Tibial nerve (tissue), 4 donors: ENCODE results near the gene EAF1. TPM values are rescaled to one million over a fixed set of nuclear protein-coding genes. Genes with fewer than 3 reads are reported as not detected.

Experiments
- DNase-seq, 2 donors: peaks; one replicate each; pipeline ENCODE4 v3.0.0-alpha.2; 2019; ENCODE audit warnings: low spot score in 2 of 2
- H3K27ac ChIP-seq, 4 donors: fragments of 200-600 bp; sonication (generic) in 3 of 4; one replicate each; pipeline ENCODE4 v1.5.1; 2017 to 2019; ENCODE audit warnings: mild to moderate bottlenecking in 1 of 4
- H3K27me3 ChIP-seq, 2 donors: fragments of 200-600 bp; sonication (generic) in 1 of 2; one replicate each; pipeline versions ENCODE4 v1.5.1 to v1.6.0; 2017 to 2019
- H3K36me3 ChIP-seq, 3 donors: fragments of 200-600 bp; sonication (generic); one replicate each; pipeline ENCODE4 v1.5.1; 2018 to 2019
- H3K4me1 ChIP-seq, 4 donors: fragments of 200-600 bp; sonication (generic) in 3 of 4; one replicate each; pipeline ENCODE4 v1.5.1; 2017 to 2019
- H3K4me3 ChIP-seq, 4 donors: fragments of 200-600 bp; sonication (generic) in 3 of 4; one replicate each; pipeline ENCODE4 v1.5.1; 2017 to 2019; ENCODE audit warnings: mild to moderate bottlenecking in 1 of 4, moderate library complexity in 1 of 4
- H3K9me3 ChIP-seq, 4 donors: fragments of 200-600 bp; sonication (generic) in 3 of 4; one replicate each; pipeline ENCODE4 v1.5.1; 2017 to 2019
- EP300 ChIP-seq, 2 donors: sonication (generic); formaldehyde crosslinking; IDR thresholded peaks; one replicate each; pipeline ENCODE4 v1.6.1; 2017; ENCODE audit warnings: antibody characterized with exemption in 2 of 2, mild to moderate bottlenecking in 1 of 2
- POLR2A ChIP-seq, 2 donors: fragments of 450-650 bp; IDR thresholded peaks; one replicate each; pipeline ENCODE4 v1.6.1; 2017; ENCODE audit warnings: antibody characterized with exemption in 2 of 2, mild to moderate bottlenecking in 2 of 2, moderate library complexity in 2 of 2
- WGBS, 2 donors: methylation state at CpG; one replicate each; pipeline ENCODE4 v1.1.5; 2018; 5-methylcytosine and 5-hydroxymethylcytosine counted together
- total RNA-seq, 4 donors: library from RNA; depleted of rRNA; stranded (reverse); fragments of >200 nt; gene quantifications; one replicate each; pipeline ENCODE4 v1.1.0, GENCODE V29; 2016
- TF ChIP-seq, protein P1 (sequence below), 5 experiments: fragments of 200-600 bp in 3 of 5; fragments of 450-650 bp in 2 of 5; sonication (generic) in 3 of 5; IDR thresholded peaks; one replicate each; pipeline ENCODE4 v1.5.1; 2016 to 2019; ENCODE audit warnings: antibody characterized with exemption in 5 of 5, mild to moderate bottlenecking in 3 of 5, moderate library complexity in 2 of 5

The EAF1 gene
- total RNA-seq, 4 donors from 2014 or later: 16.5 to 26.4 (median 19.3) TPM

DNA sequence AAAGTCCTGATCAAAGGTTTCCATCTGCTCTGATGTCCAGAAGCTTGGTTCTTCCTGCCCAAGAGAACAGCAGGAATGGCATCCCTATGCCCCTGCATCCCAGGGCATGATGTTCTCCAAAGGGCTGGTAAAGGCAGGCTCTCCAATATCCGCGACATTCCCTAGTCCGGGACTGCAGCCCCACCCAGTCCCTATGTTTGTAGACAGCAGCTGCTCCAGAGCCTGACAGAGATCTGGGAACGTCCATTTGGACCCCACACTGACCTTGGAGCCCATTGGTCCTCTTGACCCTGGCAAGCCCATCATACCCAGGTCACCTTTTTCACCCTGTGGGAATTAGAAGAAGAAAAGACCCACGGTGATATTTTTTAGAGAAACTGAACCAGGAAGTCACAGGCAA is 47.8 kb downstream of the EAF1 start:
- TF ChIP-seq EP300 (IDR thresholded peaks at IDR 0.05) (no peak), POLR2A (IDR thresholded peaks at IDR 0.05) (no peak)
- TF ChIP-seq, protein P1, sequence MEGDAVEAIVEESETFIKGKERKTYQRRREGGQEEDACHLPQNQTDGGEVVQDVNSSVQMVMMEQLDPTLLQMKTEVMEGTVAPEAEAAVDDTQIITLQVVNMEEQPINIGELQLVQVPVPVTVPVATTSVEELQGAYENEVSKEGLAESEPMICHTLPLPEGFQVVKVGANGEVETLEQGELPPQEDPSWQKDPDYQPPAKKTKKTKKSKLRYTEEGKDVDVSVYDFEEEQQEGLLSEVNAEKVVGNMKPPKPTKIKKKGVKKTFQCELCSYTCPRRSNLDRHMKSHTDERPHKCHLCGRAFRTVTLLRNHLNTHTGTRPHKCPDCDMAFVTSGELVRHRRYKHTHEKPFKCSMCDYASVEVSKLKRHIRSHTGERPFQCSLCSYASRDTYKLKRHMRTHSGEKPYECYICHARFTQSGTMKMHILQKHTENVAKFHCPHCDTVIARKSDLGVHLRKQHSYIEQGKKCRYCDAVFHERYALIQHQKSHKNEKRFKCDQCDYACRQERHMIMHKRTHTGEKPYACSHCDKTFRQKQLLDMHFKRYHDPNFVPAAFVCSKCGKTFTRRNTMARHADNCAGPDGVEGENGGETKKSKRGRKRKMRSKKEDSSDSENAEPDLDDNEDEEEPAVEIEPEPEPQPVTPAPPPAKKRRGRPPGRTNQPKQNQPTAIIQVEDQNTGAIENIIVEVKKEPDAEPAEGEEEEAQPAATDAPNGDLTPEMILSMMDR (IDR thresholded peaks at IDR 0.05): no peak
- no peaks in the 10 kb centered on the region for H3K9me3 ChIP-seq
- H3K27ac ChIP-seq: no peak overlapping the region
- peaks cover 0 to 8% (median 0%) of the 10 kb centered on the region in 4 donors for H3K4me1 ChIP-seq
- DNase-seq: no peak
- 49 to 84% methylated on average over 5 of the region's 5 CpGs for WGBS, 2 donors
- no peaks in the 10 kb centered on the region for H3K27me3 ChIP-seq
- peaks cover 0 to 4% (median 0%) of the 10 kb centered on the region in 3 donors for H3K36me3 ChIP-seq
- no peak overlapping the region for H3K4me3 ChIP-seq

DNA sequence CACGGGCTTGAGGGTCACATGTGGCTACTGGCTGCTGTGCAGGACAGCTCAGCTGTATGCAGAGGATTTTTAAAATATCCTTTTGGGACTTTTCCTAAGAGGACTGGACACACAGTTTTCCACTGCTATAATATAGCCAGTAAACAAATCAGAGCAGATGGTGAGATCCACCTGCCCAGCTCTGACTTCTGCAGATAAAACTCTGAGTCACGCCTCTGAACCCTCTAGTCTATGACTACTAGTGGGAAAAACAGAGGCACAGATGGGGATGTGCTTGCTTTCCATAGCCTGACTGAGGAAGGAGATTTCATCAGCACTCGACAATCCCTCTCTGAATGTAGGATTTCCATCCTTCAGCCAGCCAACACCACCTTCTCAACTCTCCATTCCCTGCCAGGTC is 49.0 kb downstream of the EAF1 start:
- TF ChIP-seq, protein P1 (IDR thresholded peaks at IDR 0.05): no peak
- 44 to 70% methylated on average over 3 of the region's 3 CpGs for WGBS, 2 donors
- Histone ChIP-seq H3K36me3 (peaks cover 0 to 4% (median 0%) of the 10 kb centered on the region in 3 donors), H3K27me3 (no peaks in the 10 kb centered on the region), H3K9me3 (peaks cover 0 to 2% (median 0%) of the 10 kb centered on the region in 4 donors), H3K4me1 (peaks cover 0 to 8% (median 0%) of the 10 kb centered on the region in 4 donors), H3K27ac (no peak overlapping the region), H3K4me3 (no peak overlapping the region)
- DNase-seq: no peak

DNA sequence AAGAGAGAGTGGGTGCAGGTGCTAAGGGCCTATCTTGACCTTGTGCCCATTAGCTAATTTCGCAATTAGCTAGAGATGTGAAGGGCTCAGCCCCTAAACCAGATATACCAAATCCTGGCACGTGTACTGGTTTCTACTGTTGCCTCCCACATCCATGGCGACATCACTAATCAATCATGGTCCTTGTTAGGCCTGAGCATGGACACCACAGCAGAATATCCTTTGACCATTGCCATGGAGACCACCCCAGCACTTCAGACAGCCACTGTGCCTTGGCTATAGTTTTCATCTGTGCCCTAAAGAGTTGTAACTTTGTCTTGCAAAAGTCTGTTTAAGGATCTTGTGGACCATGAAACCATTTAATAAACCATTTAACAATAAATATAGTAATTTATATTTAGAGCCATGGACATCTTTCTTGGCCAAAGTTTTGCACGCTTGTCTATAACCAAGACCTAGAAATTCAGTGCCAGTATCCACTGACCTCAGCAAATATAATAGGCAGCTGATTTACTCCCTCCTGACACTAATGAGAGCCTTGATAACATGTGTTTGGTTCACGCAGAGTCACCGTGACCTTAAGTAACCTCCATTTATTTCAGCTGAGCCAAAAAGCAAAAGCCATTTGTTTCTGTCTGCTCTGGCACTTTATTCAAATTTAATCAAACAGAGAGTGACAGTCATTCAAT is 50.7 kb downstream of the EAF1 start:
- Histone ChIP-seq H3K27ac (no peak overlapping the region), H3K27me3 (no peaks in the 10 kb centered on the region), H3K4me1 (peaks cover 0 to 8% (median 0%) of the 10 kb centered on the region in 4 donors), H3K36me3 (peaks cover 0 to 4% (median 0%) of the 10 kb centered on the region in 3 donors), H3K4me3 (no peak overlapping the region), H3K9me3 (peaks cover 0 to 4% (median 0%) of the 10 kb centered on the region in 4 donors)
- WGBS, 2 donors: 58 to 71% methylated on average over 6 of the region's 6 CpGs
- TF ChIP-seq POLR2A (IDR thresholded peaks at IDR 0.05): no peak
- TF ChIP-seq, protein P1 (IDR thresholded peaks at IDR 0.05): no peak
- TF ChIP-seq EP300 (IDR thresholded peaks at IDR 0.05): no peak
- DNase-seq: no peak

DNA sequence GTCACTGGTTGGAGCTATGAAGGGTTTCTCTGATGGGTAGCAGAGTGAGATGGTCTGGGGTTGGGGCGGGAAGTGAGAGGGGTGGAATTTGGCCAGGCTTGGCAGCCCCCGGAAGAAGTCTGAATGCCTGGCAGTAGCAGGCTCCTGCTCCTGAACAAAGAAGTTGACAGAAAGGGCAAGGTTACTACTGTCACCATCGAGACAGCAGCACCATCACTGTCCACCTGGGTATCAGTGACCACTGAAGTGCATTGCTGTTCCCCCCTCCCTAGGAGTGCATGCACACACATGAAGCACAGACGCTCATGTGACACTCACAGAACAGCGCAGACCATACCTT is 51.2 kb downstream of the EAF1 start:
- 70% methylated on average over 4 to 5 of the region's 5 CpGs for WGBS, 2 donors
- no peak overlapping the region for H3K4me3 ChIP-seq

More for the DNA sequence above, 51.2 kb downstream of the EAF1 start:
- H3K4me1 ChIP-seq: peaks cover 0 to 8% (median 0%) of the 10 kb centered on the region in 4 donors
- peaks cover 0 to 4% (median 0%) of the 10 kb centered on the region in 3 donors for H3K36me3 ChIP-seq
- peaks cover 0 to 4% (median 0%) of the 10 kb centered on the region in 4 donors for H3K9me3 ChIP-seq
- no peak overlapping the region for H3K27ac ChIP-seq
- TF ChIP-seq POLR2A (IDR thresholded peaks at IDR 0.05) (no peak), EP300 (IDR thresholded peaks at IDR 0.05) (no peak)
- TF ChIP-seq, protein P1 (IDR thresholded peaks at IDR 0.05): no peak
- H3K27me3 ChIP-seq: no peaks in the 10 kb centered on the region
- no peak for DNase-seq
